ENCODE results near the gene PIWIL1. TPM values are rescaled to one million over a fixed set of nuclear protein-coding genes. Genes with fewer than 3 reads are reported as not detected.

PIWIL1 gene
- total RNA-seq, 4 donors from 2014 or later, result 0.62 TPM; not detected in 3

DNA sequence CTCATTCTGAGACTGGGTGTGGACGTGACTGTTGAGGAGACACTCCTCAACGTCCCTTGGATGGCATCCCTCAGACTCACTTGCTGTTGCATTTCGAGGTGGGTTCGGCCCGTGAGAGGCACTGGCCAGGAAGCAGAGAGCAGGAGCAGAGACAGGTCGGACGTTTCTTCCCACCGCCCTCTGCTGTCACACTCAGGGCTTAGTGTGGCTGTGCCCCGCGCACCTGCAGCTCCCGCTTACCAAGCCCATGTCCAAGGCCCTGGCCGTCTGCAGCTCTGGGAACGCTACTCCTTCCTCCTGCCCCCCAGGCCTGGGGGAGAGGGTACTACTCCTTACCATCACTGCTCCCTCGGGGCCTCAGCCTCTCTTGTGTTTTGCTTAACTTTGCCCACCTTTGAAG is 29.8 kb upstream of the PIWIL1 start:
- Histone ChIP-seq H3K4me1 (no peaks in the 10 kb centered on the region), H3K27me3 (no peaks in the 10 kb centered on the region), H3K4me3 (no peak overlapping the region), H3K36me3 (no peaks in the 10 kb centered on the region), H3K9me3 (no peaks in the 10 kb centered on the region), H3K27ac (no peak overlapping the region)
- TF ChIP-seq, protein P1, sequence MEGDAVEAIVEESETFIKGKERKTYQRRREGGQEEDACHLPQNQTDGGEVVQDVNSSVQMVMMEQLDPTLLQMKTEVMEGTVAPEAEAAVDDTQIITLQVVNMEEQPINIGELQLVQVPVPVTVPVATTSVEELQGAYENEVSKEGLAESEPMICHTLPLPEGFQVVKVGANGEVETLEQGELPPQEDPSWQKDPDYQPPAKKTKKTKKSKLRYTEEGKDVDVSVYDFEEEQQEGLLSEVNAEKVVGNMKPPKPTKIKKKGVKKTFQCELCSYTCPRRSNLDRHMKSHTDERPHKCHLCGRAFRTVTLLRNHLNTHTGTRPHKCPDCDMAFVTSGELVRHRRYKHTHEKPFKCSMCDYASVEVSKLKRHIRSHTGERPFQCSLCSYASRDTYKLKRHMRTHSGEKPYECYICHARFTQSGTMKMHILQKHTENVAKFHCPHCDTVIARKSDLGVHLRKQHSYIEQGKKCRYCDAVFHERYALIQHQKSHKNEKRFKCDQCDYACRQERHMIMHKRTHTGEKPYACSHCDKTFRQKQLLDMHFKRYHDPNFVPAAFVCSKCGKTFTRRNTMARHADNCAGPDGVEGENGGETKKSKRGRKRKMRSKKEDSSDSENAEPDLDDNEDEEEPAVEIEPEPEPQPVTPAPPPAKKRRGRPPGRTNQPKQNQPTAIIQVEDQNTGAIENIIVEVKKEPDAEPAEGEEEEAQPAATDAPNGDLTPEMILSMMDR (IDR thresholded peaks at IDR 0.05), result no peak
- TF ChIP-seq POLR2A (IDR thresholded peaks at IDR 0.05), result no peak
- intact Hi-C loops (cut with DNase I; ENCODE audit: low total_unique reads), result no loop called here
- no peak for DNase-seq

DNA sequence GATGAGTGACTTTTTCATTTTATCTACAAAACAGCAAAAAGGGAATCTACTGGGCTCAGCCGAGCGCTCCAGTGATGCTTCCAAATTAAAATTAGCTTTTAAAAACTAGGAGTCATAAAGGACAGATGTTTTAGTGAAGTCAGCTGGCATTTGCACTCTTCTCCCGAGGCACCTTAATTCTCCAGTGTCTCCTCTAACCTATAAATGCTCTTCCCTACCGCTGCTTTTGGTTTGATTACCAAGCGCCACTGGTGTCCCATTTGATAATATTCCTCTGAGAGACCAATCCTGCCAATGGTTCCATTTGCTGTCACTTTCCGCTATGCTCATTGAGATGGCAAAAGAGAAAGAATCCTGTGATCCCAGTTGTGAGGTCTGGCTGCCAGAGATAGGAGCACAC is 29.3 kb upstream of the PIWIL1 start:
- Histone ChIP-seq H3K27ac (no peak overlapping the region), H3K36me3 (no peaks in the 10 kb centered on the region), H3K4me1 (no peaks in the 10 kb centered on the region), H3K4me3 (no peak overlapping the region), H3K9me3 (no peaks in the 10 kb centered on the region), H3K27me3 (no peaks in the 10 kb centered on the region)
- TF ChIP-seq POLR2A (IDR thresholded peaks at IDR 0.05), result no peak
- TF ChIP-seq, protein P1 (IDR thresholded peaks at IDR 0.05), result no peak
- intact Hi-C loops (cut with DNase I; ENCODE audit: low total_unique reads), result no loop called here
- DNase-seq, result no peak

DNA sequence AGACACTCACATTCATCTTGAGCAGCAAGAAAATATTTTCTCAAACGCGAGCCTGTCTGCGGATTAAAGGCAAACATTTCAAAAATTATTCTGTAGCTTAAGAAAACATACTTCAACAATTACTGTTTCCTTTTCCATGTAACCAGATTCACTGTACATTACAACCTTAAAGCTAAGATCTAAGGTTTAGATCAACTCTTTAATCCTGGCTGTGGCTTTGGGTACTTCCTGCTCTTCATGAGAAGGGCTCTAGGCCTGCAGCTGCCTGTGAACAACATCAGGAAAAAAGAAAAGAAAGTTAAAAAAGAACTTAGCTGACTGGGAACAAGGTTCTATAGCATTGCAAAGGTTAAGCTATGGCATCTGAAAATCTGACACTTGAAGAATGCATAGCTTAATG is 21.4 kb upstream of the PIWIL1 start:
- H3K9me3 ChIP-seq, result no peaks in the 10 kb centered on the region
- H3K4me1 ChIP-seq, result no peaks in the 10 kb centered on the region
- intact Hi-C loops (cut with DNase I; ENCODE audit: low total_unique reads), result no loop called here
- no peaks in the 10 kb centered on the region for H3K36me3 ChIP-seq
- TF ChIP-seq, protein P1 (IDR thresholded peaks at IDR 0.05), result no peak
- TF ChIP-seq POLR2A (IDR thresholded peaks at IDR 0.05), result no peak
- H3K27me3 ChIP-seq, result no peaks in the 10 kb centered on the region
- no peak overlapping the region for H3K4me3 ChIP-seq
- no peak overlapping the region for H3K27ac ChIP-seq
- no peak for DNase-seq

GRCh38 chr12:130320536-130320935 is 17.2 kb upstream of the PIWIL1 start:
- Histone ChIP-seq H3K36me3 (no peaks in the 10 kb centered on the region), H3K4me3 (no peak overlapping the region)
- intact Hi-C loops (cut with DNase I; ENCODE audit: low total_unique reads), result no loop called here

GRCh38 chr12:130322263-130322662 is 15.4 kb upstream of the PIWIL1 start:
- peaks cover 0 to 8% of the 10 kb centered on the region in 2 donors for H3K27me3 ChIP-seq
- intact Hi-C loops (cut with DNase I; ENCODE audit: low total_unique reads), result no loop called here
- DNase-seq, result no peak
- H3K9me3 ChIP-seq, result no peaks in the 10 kb centered on the region
- H3K4me3 ChIP-seq, result no peak overlapping the region
- H3K36me3 ChIP-seq, result no peaks in the 10 kb centered on the region
- no peaks in the 10 kb centered on the region for H3K4me1 ChIP-seq
- no peak overlapping the region for H3K27ac ChIP-seq
- no peak for TF ChIP-seq POLR2A (IDR thresholded peaks at IDR 0.05)
- TF ChIP-seq, protein P1 (IDR thresholded peaks at IDR 0.05), result no peak

More at GRCh38 chr12:130320536-130320935, 17.2 kb upstream of the PIWIL1 start:
- H3K27ac ChIP-seq, result no peak overlapping the region
- H3K27me3 ChIP-seq, result peaks cover 0 to 8% of the 10 kb centered on the region in 2 donors
- no peaks in the 10 kb centered on the region for H3K9me3 ChIP-seq
- no peaks in the 10 kb centered on the region for H3K4me1 ChIP-seq
- TF ChIP-seq POLR2A (IDR thresholded peaks at IDR 0.05), result no peak
- TF ChIP-seq, protein P1 (IDR thresholded peaks at IDR 0.05), result no peak
- DNase-seq, result no peak
